Right atrium auricular region (tissue), 2 donors: ENCODE measurements around the gene GOLGA7B. TPM values are rescaled to one million over a fixed set of nuclear protein-coding genes. Genes with fewer than 3 reads are reported as not detected.

Source experiments
- DNase-seq: peaks from one replicate; pipeline ENCODE4 v3.0.0-alpha.2; 2019; ENCODE audit warnings: low spot score
- H3K27ac ChIP-seq, 2 donors: fragments of 200-600 bp; sonication (generic); 1 replicate in 1 of 2; 2 replicates in 1 of 2; pipeline ENCODE4 v1.5.1; 2016 to 2019
- H3K27me3 ChIP-seq, 2 donors: fragments of 200-600 bp; sonication (generic); one replicate each; pipeline versions ENCODE4 v1.5.1 to v1.6.0; 2017 to 2019
- H3K36me3 ChIP-seq: fragments of 200-600 bp; sonication (generic); one replicate; pipeline ENCODE4 v1.5.1; 2016
- H3K4me1 ChIP-seq, 2 donors: fragments of 200-600 bp; sonication (generic); one replicate each; pipeline versions ENCODE4 v1.5.1 to v1.6.0; 2017 to 2019
- H3K4me3 ChIP-seq, 2 donors: fragments of 200-600 bp; sonication (generic); 1 replicate in 1 of 2; 2 replicates in 1 of 2; pipeline ENCODE4 v1.5.1; 2017 to 2019; ENCODE audit warnings: mild to moderate bottlenecking in 1 of 2, moderate library complexity in 1 of 2
- H3K9me3 ChIP-seq, 2 donors: fragments of 200-600 bp; sonication (generic); one replicate each; pipeline ENCODE4 v1.5.1; 2019
- total RNA-seq, 2 donors: library from RNA; depleted of rRNA; stranded (reverse); fragments of >200 nt; gene quantifications; one replicate each; pipeline ENCODE4 v1.1.0, GENCODE V29; 2016
- TF ChIP-seq, protein P1 (sequence below), 2 donors: fragments of 200-600 bp; sonication (generic); IDR thresholded peaks; one replicate each; pipeline ENCODE4 v1.5.1; 2019; ENCODE audit warnings: antibody characterized with exemption in 2 of 2

The GOLGA7B gene
- total RNA-seq, 2 donors from 2014 or later = 1.3 to 3.2 TPM

- H3K36me3 ChIP-seq = no peaks in the 10 kb centered on the region
- TF ChIP-seq, protein P1, sequence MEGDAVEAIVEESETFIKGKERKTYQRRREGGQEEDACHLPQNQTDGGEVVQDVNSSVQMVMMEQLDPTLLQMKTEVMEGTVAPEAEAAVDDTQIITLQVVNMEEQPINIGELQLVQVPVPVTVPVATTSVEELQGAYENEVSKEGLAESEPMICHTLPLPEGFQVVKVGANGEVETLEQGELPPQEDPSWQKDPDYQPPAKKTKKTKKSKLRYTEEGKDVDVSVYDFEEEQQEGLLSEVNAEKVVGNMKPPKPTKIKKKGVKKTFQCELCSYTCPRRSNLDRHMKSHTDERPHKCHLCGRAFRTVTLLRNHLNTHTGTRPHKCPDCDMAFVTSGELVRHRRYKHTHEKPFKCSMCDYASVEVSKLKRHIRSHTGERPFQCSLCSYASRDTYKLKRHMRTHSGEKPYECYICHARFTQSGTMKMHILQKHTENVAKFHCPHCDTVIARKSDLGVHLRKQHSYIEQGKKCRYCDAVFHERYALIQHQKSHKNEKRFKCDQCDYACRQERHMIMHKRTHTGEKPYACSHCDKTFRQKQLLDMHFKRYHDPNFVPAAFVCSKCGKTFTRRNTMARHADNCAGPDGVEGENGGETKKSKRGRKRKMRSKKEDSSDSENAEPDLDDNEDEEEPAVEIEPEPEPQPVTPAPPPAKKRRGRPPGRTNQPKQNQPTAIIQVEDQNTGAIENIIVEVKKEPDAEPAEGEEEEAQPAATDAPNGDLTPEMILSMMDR (IDR thresholded peaks at IDR 0.05) = no peak
- peaks cover 0 to 14% of the 10 kb centered on the region in 2 donors for H3K4me1 ChIP-seq
- no peak overlapping the region for H3K27ac ChIP-seq
- DNase-seq = no peak
- H3K9me3 ChIP-seq = no peaks in the 10 kb centered on the region
- H3K27me3 ChIP-seq = no peaks in the 10 kb centered on the region
- H3K4me3 ChIP-seq = no peak overlapping the region
These were observed 2.6 kb downstream of the GOLGA7B start for GRCh38 chr10:97852277-97852676.

DNA sequence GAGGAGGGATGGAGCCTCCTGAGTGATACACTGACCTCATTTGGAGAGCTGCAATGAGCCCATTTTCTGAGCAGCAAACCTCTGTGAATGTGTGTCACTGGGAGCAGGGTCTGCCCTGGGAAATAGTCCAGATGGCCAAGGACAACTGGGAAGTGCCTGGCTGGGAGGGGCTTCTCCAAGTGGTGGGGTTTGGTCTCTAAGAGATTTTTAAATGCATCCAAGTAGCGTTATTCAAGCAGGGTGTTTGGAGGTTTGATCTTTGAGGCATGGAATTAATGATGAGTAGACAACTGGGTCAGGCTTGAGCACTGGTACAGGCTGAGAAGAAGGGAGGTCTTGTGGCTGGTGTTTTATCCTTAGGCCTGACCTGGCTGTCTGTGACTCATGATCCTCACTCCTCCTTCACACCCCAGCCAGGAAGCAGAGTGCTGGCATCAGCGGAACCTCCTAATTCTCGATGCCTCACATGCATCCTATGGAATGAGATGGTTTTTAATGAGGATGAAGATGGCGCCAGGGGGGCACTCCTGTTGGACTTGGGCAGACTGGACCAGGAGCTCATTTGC is 3.3 kb downstream of the GOLGA7B start:
- H3K36me3 ChIP-seq = no peaks in the 10 kb centered on the region
- no peak for DNase-seq
- H3K4me3 ChIP-seq = no peak overlapping the region
- H3K27me3 ChIP-seq = no peaks in the 10 kb centered on the region
- TF ChIP-seq, protein P1 (IDR thresholded peaks at IDR 0.05) = no peak
- H3K27ac ChIP-seq = no peak overlapping the region
- H3K4me1 ChIP-seq = peaks cover 0 to 14% of the 10 kb centered on the region in 2 donors
- H3K9me3 ChIP-seq = no peaks in the 10 kb centered on the region

DNA sequence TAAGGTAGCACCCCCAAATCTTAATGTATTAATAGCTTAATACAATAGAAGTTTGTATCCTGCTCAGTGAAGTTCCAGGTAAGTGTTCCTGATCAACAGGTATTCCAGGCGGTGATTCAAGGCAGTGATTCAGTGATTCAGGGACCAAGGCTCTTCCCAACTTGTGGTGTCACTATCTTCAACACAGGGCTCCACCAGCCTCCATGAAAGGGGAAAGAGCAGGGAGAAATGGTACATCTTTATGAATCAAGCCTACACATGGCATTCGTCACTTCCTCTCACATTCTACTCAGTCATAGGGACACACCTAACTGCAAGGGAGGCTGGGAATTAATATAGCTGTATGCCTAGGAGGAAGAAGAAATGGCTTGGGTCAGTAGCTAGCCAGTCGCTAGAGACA is 5.1 kb downstream of the GOLGA7B start:
- Histone ChIP-seq H3K27me3 (no peaks in the 10 kb centered on the region), H3K4me3 (no peak overlapping the region), H3K36me3 (no peaks in the 10 kb centered on the region), H3K9me3 (no peaks in the 10 kb centered on the region), H3K27ac (no peak overlapping the region), H3K4me1 (peaks cover 0 to 7% of the 10 kb centered on the region in 2 donors)
- no peak for DNase-seq
- TF ChIP-seq, protein P1 (IDR thresholded peaks at IDR 0.05) = no peak

- H3K36me3 ChIP-seq = no peaks in the 10 kb centered on the region
- H3K27me3 ChIP-seq = no peaks in the 10 kb centered on the region
- TF ChIP-seq, protein P1 (IDR thresholded peaks at IDR 0.05) = no peak
These were observed 8.4 kb downstream of the GOLGA7B start for GRCh38 chr10:97858001-97858439.

GRCh38 chr10:97861097-97861750 is 11.6 kb downstream of the GOLGA7B start:
- Histone ChIP-seq H3K36me3 (no peaks in the 10 kb centered on the region), H3K27ac (no peak overlapping the region), H3K27me3 (no peaks in the 10 kb centered on the region), H3K4me3 (no peak overlapping the region), H3K4me1 (no peaks in the 10 kb centered on the region), H3K9me3 (no peaks in the 10 kb centered on the region)
- TF ChIP-seq, protein P1 (IDR thresholded peaks at IDR 0.05) = no peak
- no peak for DNase-seq

More at GRCh38 chr10:97858001-97858439, 8.4 kb downstream of the GOLGA7B start:
- Histone ChIP-seq H3K4me1 (no peaks in the 10 kb centered on the region), H3K27ac (no peak overlapping the region), H3K4me3 (no peak overlapping the region), H3K9me3 (no peaks in the 10 kb centered on the region)
- DNase-seq = no peak
